Right lobe of liver (tissue), 4 donors: ENCODE data around the gene RPS19.

ENCODE experiments used
- CTCF ChIP-seq, 4 donors: fragments of 200-600 bp in 3 of 4; fragments of 450-650 bp in 1 of 4; IDR thresholded peaks; one replicate each; pipeline versions ENCODE4 v1.5.1 to v1.8.0; 2016 to 2022; ENCODE audit warnings: antibody characterized with exemption in 4 of 4, mild to moderate bottlenecking in 2 of 4
- POLR2A ChIP-seq: fragments of 450-650 bp; IDR thresholded peaks from one replicate; pipeline ENCODE4 v1.6.1; 2017; ENCODE audit warnings: antibody characterized with exemption, mild to moderate bottlenecking
- donor health status: DM: no; HTN: no; CAD: no.
- donor health status: DM: no; HTN: no; CAD: no.
- donor health status: DM: no; HTN: yes; CAD: no.

- TF ChIP-seq CTCF (IDR thresholded peaks at IDR 0.05) (no peak), POLR2A (no peak)
Observed at GRCh38 chr19:41870401-41870873, 10.4 kb downstream of the RPS19 start.
